H1 (cell line): Measurements from ENCODE around the gene HSPA1L. TPM values are rescaled to one million over a fixed set of nuclear protein-coding genes. Genes with fewer than 3 reads are reported as not detected.

ENCODE experiments used
- HDAC6 ChIP-seq: IDR thresholded peaks from one replicate; pipeline ENCODE4 v1.7.1; 2012; ENCODE audit warnings: low read depth, mild to moderate bottlenecking, inconsistent platforms, low read length, moderate library complexity
- JUND ChIP-seq: IDR thresholded peaks from 2 replicates; pipeline ENCODE4 v1.6.1; 2011; ENCODE audit warnings: mild to moderate bottlenecking, improper control_type of control experiment, low read length
- polyA plus RNA-seq, 7 experiments: library from polyadenylated mRNA; depleted of rRNA in 3 of 7; stranded (reverse) in 5 of 7; unstranded in 2 of 7; fragments of >200 nt in 5 of 7; fragments of 200-250 nt in 2 of 7; gene quantifications; 1 replicate in 5 of 7; 2 replicates in 1 of 7; 4 replicates in 1 of 7; pipeline versions ENCODE4 v1.2.1 to v1.2.3, GENCODE V29; 2011 to 2013; ENCODE audit warnings: missing spikeins in 2 of 7, mixed read lengths in 2 of 7
- total RNA-seq: library from RNA; stranded (reverse); fragmentation: NEBNext Ultra II Directional; extraction: Animal tissue kit (Norgen Biotek cat#: 25700); gene quantifications from 2 replicates; pipeline ENCODE4 v1.2.1, GENCODE V29; 2021

HSPA1L gene
- total and polyA plus RNA-seq, 2 of the 8 experiments (the other 6 are each of a cell fraction or from before 2014, with no cell fraction given), result 1.00 to 1.9 TPM

DNA sequence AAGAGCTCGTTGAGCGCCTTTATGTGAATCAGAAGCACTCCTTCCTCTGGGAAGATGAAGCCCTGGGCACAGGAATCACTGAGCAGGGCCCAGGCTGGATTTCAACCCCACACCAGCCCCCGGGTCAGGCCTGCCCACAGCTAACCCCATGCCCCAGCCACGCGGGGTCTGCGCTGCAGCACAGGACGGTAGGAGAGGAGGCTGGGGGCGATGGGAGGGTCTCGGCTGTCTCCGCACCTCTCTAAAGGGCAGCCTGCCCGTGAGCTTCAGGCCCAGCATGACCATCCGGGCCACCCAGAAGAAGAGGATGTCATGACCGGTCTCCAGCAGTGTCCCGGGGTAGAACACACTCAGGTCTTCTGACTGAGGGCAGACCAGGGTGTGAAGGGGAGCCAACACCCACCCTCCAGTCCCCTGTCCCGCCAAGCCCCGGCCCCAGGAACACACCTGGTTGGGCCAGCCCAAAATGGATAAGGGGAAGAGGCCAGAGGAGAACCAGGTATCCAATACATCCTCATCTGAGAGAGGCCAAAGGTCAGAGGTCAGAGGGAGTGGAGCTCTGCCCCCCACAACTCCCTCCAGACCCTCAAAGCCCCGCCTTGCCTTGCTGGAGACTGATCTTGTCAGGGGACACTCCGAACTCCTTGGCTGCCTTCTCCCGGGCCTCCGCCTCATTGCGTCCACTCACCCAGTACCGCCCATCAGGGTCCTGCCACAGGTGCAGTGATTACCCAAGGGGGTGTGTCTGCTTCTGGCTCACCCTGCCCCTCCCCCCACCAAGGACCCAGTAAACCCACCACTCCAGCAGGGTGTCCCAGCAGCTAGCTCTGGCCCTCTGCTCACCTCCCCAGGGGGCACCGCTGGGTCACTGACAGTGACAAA lies 33.6 kb downstream of the HSPA1L start (continued):
- TF ChIP-seq JUND (no peak), HDAC6 (no peak)
